SJSA1 (cell line): ENCODE results near the gene LZTS3. TPM values are rescaled to one million over a fixed set of nuclear protein-coding genes. Genes with fewer than 3 reads are reported as not detected.
"Not testable (repeated sequence)": the region's sequence is repeated elsewhere in the genome, so short reads cannot be mapped to it uniquely, and the experiment has no call there.

Experiments used
- DNase-seq, 2 experiments: peaks; one replicate each; pipeline ENCODE4 v3.0.0-alpha.2; 2015 to 2020; ENCODE audit warnings: low spot score in 2 of 2, low read depth in 1 of 2
- H3K27ac ChIP-seq: fragments of 250-450 bp; sonication (Bioruptor Pico); 2 replicates; pipeline ENCODE4 v1.5.1; 2020; ENCODE audit warnings: mild to moderate bottlenecking, moderate library complexity
- H3K27me3 ChIP-seq: fragments of 250-450 bp; sonication (Bioruptor Pico); replicated peaks from 2 replicates; pipeline ENCODE4 v1.5.1; 2020; ENCODE audit warnings: mild to moderate bottlenecking, moderate library complexity
- H3K36me3 ChIP-seq: fragments of 250-450 bp; sonication (Bioruptor Pico); 2 replicates; pipeline ENCODE4 v1.5.1; 2020; ENCODE audit warnings: mild to moderate bottlenecking
- H3K4me1 ChIP-seq: fragments of 250-450 bp; sonication (Bioruptor Pico); replicated peaks from 2 replicates; pipeline ENCODE4 v1.6.1; 2021; ENCODE audit warnings: mild to moderate bottlenecking
- H3K4me3 ChIP-seq: fragments of 250-450 bp; sonication (Bioruptor Pico); 2 replicates; pipeline ENCODE4 v1.5.1; 2020; ENCODE audit warnings: mild to moderate bottlenecking
- H3K9me3 ChIP-seq: fragments of 250-450 bp; sonication (Bioruptor Pico); replicated peaks from 2 replicates; pipeline ENCODE4 v1.5.1; 2020; ENCODE audit warnings: mild to moderate bottlenecking
- total RNA-seq: library from RNA; depleted of rRNA; stranded (reverse); fragments of >200 nt; shearing (Covaris generic); gene quantifications from 2 replicates; pipeline ENCODE4 v1.2.3, GENCODE V29; 2014

Gene LZTS3
- total RNA-seq, 1 experiment from 2014 or later: 3.9 TPM

- H3K27ac ChIP-seq: no peak overlapping the region
- no peak overlapping the region for H3K4me3 ChIP-seq
- H3K27me3 ChIP-seq: no peaks in the 10 kb centered on the region
- DNase-seq: no peak
- H3K4me1 ChIP-seq: peaks cover 11% of the 10 kb centered on the region
- H3K9me3 ChIP-seq: no peaks in the 10 kb centered on the region
- peaks cover 37% of the 10 kb centered on the region for H3K36me3 ChIP-seq
Observed at GRCh38 chr20:3199976-3200755, 26.8 kb upstream of the LZTS3 start.

GRCh38 chr20:3199206-3199605 lies 25.9 kb upstream of the LZTS3 start:
- no peak for DNase-seq
- no peaks in the 10 kb centered on the region for H3K9me3 ChIP-seq
- H3K4me1 ChIP-seq: peaks cover 11% of the 10 kb centered on the region
- H3K27ac ChIP-seq: no peak overlapping the region
- no peak overlapping the region for H3K4me3 ChIP-seq
- H3K27me3 ChIP-seq: no peaks in the 10 kb centered on the region
- peaks cover 47% of the 10 kb centered on the region for H3K36me3 ChIP-seq

GRCh38 chr20:3195590-3196237 lies 22.4 kb upstream of the LZTS3 start:
- Histone ChIP-seq H3K36me3 (peaks cover 45% of the 10 kb centered on the region), H3K9me3 (no peaks in the 10 kb centered on the region), H3K27ac (no peak overlapping the region), H3K4me1 (no peaks in the 10 kb centered on the region), H3K4me3 (no peak overlapping the region), H3K27me3 (no peaks in the 10 kb centered on the region)
- DNase-seq: no peak

GRCh38 chr20:3194617-3195280 lies 21.4 kb upstream of the LZTS3 start:
- Histone ChIP-seq H3K27ac (no peak overlapping the region), H3K4me3 (no peak overlapping the region), H3K36me3 (peaks cover 41% of the 10 kb centered on the region)

GRCh38 chr20:3193806-3194616 lies 20.7 kb upstream of the LZTS3 start:
- no peaks in the 10 kb centered on the region for H3K9me3 ChIP-seq
- no peak for DNase-seq
- peaks cover 33% of the 10 kb centered on the region for H3K36me3 ChIP-seq
- H3K27ac ChIP-seq: no peak overlapping the region
- no peak overlapping the region for H3K4me3 ChIP-seq
- no peaks in the 10 kb centered on the region for H3K4me1 ChIP-seq
- H3K27me3 ChIP-seq: no peaks in the 10 kb centered on the region

More at GRCh38 chr20:3194617-3195280, 21.4 kb upstream of the LZTS3 start:
- no peaks in the 10 kb centered on the region for H3K27me3 ChIP-seq
- H3K4me1 ChIP-seq: no peaks in the 10 kb centered on the region
- H3K9me3 ChIP-seq: no peaks in the 10 kb centered on the region
- DNase-seq: no peak

GRCh38 chr20:3192226-3193015 lies 19.1 kb upstream of the LZTS3 start:
- Histone ChIP-seq H3K9me3 (no peaks in the 10 kb centered on the region), H3K36me3 (peaks cover 32% of the 10 kb centered on the region), H3K4me1 (no peaks in the 10 kb centered on the region), H3K27me3 (no peaks in the 10 kb centered on the region), H3K4me3 (no peak overlapping the region), H3K27ac (no peak overlapping the region)
- DNase-seq: no peak

GRCh38 chr20:3190681-3191111 lies 17.3 kb upstream of the LZTS3 start:
- no peaks in the 10 kb centered on the region for H3K4me1 ChIP-seq
- no peaks in the 10 kb centered on the region for H3K9me3 ChIP-seq
- H3K27me3 ChIP-seq: no peaks in the 10 kb centered on the region
- no peak overlapping the region for H3K27ac ChIP-seq
- H3K4me3 ChIP-seq: no peak overlapping the region
- peaks cover 28% of the 10 kb centered on the region for H3K36me3 ChIP-seq
- no peak for DNase-seq

GRCh38 chr20:3189561-3190131 lies 16.3 kb upstream of the LZTS3 start:
- peaks cover 21% of the 10 kb centered on the region for H3K36me3 ChIP-seq
- no peaks in the 10 kb centered on the region for H3K4me1 ChIP-seq
- H3K27me3 ChIP-seq: no peaks in the 10 kb centered on the region
- H3K9me3 ChIP-seq: no peaks in the 10 kb centered on the region
- H3K27ac ChIP-seq: no peak overlapping the region
- DNase-seq: no peak
- H3K4me3 ChIP-seq: no peak overlapping the region

- H3K4me1 ChIP-seq: no peaks in the 10 kb centered on the region; the same call in 1 of the 2 replicates
Observed at GRCh38 chr20:3188823-3189413, 15.6 kb upstream of the LZTS3 start.

GRCh38 chr20:3187861-3188260 lies 14.5 kb upstream of the LZTS3 start:
- H3K4me3 ChIP-seq, H3K27me3 ChIP-seq, H3K9me3 ChIP-seq, DNase-seq, H3K27ac ChIP-seq, H3K4me1 ChIP-seq: not testable (repeated sequence)
- peaks cover 12% of the 10 kb centered on the region for H3K36me3 ChIP-seq

More at GRCh38 chr20:3188823-3189413, 15.6 kb upstream of the LZTS3 start:
- no peak overlapping the region for H3K27ac ChIP-seq
- no peak for DNase-seq
- peaks cover 14% of the 10 kb centered on the region for H3K36me3 ChIP-seq
- no peaks in the 10 kb centered on the region for H3K9me3 ChIP-seq
- H3K4me3 ChIP-seq: no peak overlapping the region
- H3K27me3 ChIP-seq: no peaks in the 10 kb centered on the region

- Histone ChIP-seq H3K9me3 (no peaks in the 10 kb centered on the region), H3K27ac (no peak overlapping the region), H3K36me3 (no peaks in the 10 kb centered on the region), H3K4me3 (no peak overlapping the region), H3K4me1 (no peaks in the 10 kb centered on the region; the same call in 1 of the 2 replicates), H3K27me3 (no peaks in the 10 kb centered on the region)
- no peak for DNase-seq
Observed at GRCh38 chr20:3183896-3184612, 10.7 kb upstream of the LZTS3 start.

GRCh38 chr20:3182429-3182828 lies 9.1 kb upstream of the LZTS3 start:
- H3K9me3 ChIP-seq, H3K36me3 ChIP-seq, H3K27me3 ChIP-seq, H3K4me3 ChIP-seq, H3K4me1 ChIP-seq, H3K27ac ChIP-seq, DNase-seq: not testable (repeated sequence)
